ENCODE results near the gene ARL2.
"Not testable (repeated sequence)": the region's sequence is repeated elsewhere in the genome, so short reads cannot be mapped to it uniquely, and the experiment has no call there.

Gene ARL2

GRCh38 chr11:64998690-64999431 lies 15.1 kb upstream of the ARL2 start:
- TF ChIP-seq Cebpa-rat (IDR thresholded peaks at IDR 0.05) = no peak
- Histone ChIP-seq H3K27ac (peak overlapping the region in 3 of 11 experiments; percentile 20 to 69 (median 22); a peak in 1 of 22 replicates), H3K9me3 (replicated peaks in 1 of 11) (no peaks in the 10 kb centered on the region), H3K36me3 (no peaks in the 10 kb centered on the region), H4K20me1 (no peaks in the 10 kb centered on the region), H3K4me2 (peak overlapping the region in 10 of 11 experiments; percentile 39 to 93 (median 54); a peak in 20 of 22 replicates), H3K27me3 (no peaks in the 10 kb centered on the region), H3K4me3 (no peak overlapping the region), H3K9ac (peak overlapping the region in 1 of 11 experiments; percentile 31; a peak in 1 of 22 replicates), H3K4me1 (peaks cover 31 to 42% (median 38%) of the 10 kb centered on the region in 10 experiments)

DNA sequence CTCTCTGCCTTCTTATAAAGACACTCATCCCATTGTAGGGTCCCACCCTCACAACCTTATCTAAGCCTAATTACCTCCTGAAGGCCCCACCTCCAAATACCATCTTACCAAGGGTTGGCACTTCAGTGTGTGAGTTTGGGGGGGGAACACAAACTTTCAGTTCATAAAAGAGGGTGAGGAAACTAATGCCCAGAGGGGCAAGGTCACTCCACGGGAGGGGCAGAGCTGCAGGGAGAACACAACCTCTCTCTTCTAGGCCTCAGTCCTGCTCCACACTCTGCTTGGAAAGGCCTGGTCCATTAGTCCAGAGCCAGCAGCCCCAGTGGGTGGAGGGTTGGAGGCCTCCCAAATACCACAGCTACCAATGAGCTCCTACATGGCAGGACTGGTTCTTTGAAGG lies 14.5 kb upstream of the ARL2 start:
- 0 out of 22 replicates have a peak overlapping the region, but pooled peaks of 1 of the 11 experiments have one; percentile 44 for H3K4me2 ChIP-seq
- H3K4me3 ChIP-seq = no peak overlapping the region
- H4K20me1 ChIP-seq = no peaks in the 10 kb centered on the region
- H3K36me3 ChIP-seq = no peaks in the 10 kb centered on the region
- H3K27ac ChIP-seq = no peak overlapping the region
- H3K9ac ChIP-seq = no peak overlapping the region
- H3K4me1 ChIP-seq = peaks cover 35 to 46% (median 42%) of the 10 kb centered on the region in 10 experiments
- TF ChIP-seq Cebpa-rat (IDR thresholded peaks at IDR 0.05) = no peak
- H3K9me3 ChIP-seq (replicated peaks in 1 of 11) = no peaks in the 10 kb centered on the region
- H3K27me3 ChIP-seq = no peaks in the 10 kb centered on the region

GRCh38 chr11:65002706-65003105 lies 11.3 kb upstream of the ARL2 start:
- Histone ChIP-seq H4K20me1 (no peaks in the 10 kb centered on the region), H3K36me3 (no peaks in the 10 kb centered on the region), H3K4me2 (no peak overlapping the region), H3K27me3 (no peaks in the 10 kb centered on the region), H3K9ac (no peak overlapping the region), H3K27ac (no peak overlapping the region), H3K4me1 (peaks cover 16 to 34% (median 21%) of the 10 kb centered on the region in 10 experiments; a peak in 19 of 20 replicates), H3K9me3 (replicated peaks in 1 of 11) (no peaks in the 10 kb centered on the region), H3K4me3 (no peak overlapping the region)
- TF ChIP-seq Cebpa-rat (IDR thresholded peaks at IDR 0.05) = no peak

GRCh38 chr11:65003282-65003681 lies 10.7 kb upstream of the ARL2 start:
- no peak for TF ChIP-seq Cebpa-rat (IDR thresholded peaks at IDR 0.05)
- Histone ChIP-seq H3K27ac (no peak overlapping the region), H3K4me2 (no peak overlapping the region), H3K9ac (no peak overlapping the region), H3K4me3 (no peak overlapping the region), H3K27me3 (no peaks in the 10 kb centered on the region), H3K36me3 (no peaks in the 10 kb centered on the region), H3K4me1 (peaks cover 12 to 31% (median 16%) of the 10 kb centered on the region in 10 experiments; a peak in 19 of 20 replicates), H4K20me1 (no peaks in the 10 kb centered on the region), H3K9me3 (replicated peaks in 1 of 11) (no peaks in the 10 kb centered on the region)

DNA sequence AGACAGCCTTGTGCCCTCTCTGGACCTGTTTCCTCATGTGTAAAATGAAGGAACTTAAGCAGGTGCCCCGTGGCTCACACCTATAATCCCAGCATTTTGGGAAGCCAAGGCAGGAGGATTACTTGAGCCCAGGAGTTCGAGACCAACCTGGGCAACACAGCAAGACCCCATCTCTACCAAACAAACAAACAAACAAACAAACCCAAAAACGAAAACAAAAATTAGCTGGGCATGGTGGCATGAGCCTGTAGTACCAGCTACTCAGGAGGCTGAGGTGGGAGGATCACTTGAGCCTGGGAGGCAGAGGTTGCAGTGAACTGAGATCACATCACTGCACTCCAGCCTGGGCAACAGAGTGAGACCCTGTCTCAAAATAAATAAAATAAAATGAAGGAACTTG lies 10.0 kb upstream of the ARL2 start:
- H3K4me3 ChIP-seq; H3K9ac ChIP-seq; H3K27me3 ChIP-seq; H3K27ac ChIP-seq; H4K20me1 ChIP-seq; H3K9me3 ChIP-seq (replicated peaks in 1 of 11); H3K36me3 ChIP-seq: not testable (repeated sequence)
- Histone ChIP-seq H3K4me1 (peaks cover 5 to 24% (median 9%) of the 10 kb centered on the region in 10 experiments; a peak in 16 of 20 replicates), H3K4me2 (peak overlapping the region in 3 of 11 experiments; percentile 24 to 38 (median 25); a peak in 4 of 22 replicates)

GRCh38 chr11:65008016-65008415 lies 5.9 kb upstream of the ARL2 start:
- no peak overlapping the region for H3K27ac ChIP-seq
- H3K4me3 ChIP-seq = no peak overlapping the region
- H3K9ac ChIP-seq = 0 out of 22 replicates have a peak overlapping the region, but pooled peaks of 1 of the 11 experiments have one; percentile 1
- no peaks in the 10 kb centered on the region for H3K36me3 ChIP-seq
- H3K4me2 ChIP-seq = no peak overlapping the region
- H3K27me3 ChIP-seq = no peaks in the 10 kb centered on the region
- H3K4me1 ChIP-seq = peaks cover 10 to 30% (median 22%) of the 10 kb centered on the region in 10 experiments
- no peak for TF ChIP-seq Cebpa-rat (IDR thresholded peaks at IDR 0.05)
- no peaks in the 10 kb centered on the region for H3K9me3 ChIP-seq (replicated peaks in 1 of 11)
- no peaks in the 10 kb centered on the region for H4K20me1 ChIP-seq

DNA sequence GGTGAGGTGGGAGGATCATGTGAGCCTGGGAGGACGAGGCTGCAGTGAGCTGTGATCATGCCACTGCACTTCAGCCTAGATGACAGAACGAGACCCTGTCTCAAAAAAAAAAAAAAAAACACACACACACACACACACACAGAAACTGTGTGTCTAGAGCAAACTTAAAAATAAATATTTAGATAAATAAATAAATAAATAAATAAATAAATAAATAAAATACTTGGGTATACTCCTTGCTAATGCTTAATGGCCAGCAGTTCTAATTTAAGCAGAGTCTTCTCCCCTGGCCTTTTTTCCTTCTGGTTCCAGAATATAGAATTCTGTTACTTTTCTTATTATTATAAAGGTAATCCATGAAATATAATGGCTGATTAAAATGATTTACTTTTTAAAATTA lies 5.1 kb upstream of the ARL2 start:
- Histone ChIP-seq H3K9ac (no peak overlapping the region), H3K4me1 (peaks cover 13 to 33% (median 26%) of the 10 kb centered on the region in 10 experiments), H3K4me3 (no peak overlapping the region), H3K36me3 (no peaks in the 10 kb centered on the region), H3K4me2 (no peak overlapping the region), H4K20me1 (no peaks in the 10 kb centered on the region), H3K27me3 (no peaks in the 10 kb centered on the region), H3K27ac (no peak overlapping the region), H3K9me3 (replicated peaks in 1 of 11) (no peaks in the 10 kb centered on the region)
- TF ChIP-seq Cebpa-rat (IDR thresholded peaks at IDR 0.05) = no peak

DNA sequence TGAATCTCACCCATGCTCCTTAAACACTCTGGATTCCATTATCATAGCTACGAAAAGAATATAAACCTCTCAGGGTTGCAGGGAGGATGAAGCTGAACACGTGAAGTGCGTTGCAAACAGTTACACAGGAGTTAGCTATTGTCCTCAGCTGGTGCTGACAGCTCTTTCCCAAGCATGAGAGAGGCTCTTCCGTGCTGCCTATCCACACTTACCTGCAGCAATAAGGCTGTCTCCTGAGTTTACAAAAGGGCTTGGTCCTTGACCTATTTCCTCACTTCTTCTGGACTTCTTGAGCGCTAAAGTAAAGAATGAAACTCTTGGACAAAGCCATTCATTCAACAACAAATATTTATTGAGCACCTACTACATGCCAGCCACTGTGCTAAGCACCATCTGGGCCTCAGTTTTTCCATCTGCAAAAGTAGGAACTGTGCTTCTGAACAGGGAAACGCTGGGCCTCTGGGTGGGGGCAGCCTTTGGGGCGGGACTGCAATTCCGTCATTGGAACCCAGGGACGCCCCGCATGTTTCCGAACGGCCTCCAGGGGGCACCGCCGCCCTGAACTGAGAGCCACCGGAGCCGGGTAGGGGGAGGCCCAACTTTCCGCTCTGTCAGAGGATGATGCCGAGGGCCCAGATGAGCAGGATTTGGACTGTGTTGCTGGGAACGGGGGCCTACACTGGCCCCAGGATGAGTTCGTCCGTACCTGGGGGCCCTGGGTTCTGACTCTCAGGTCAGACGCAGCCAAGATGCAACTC lies 651 bp upstream of the ARL2 start:
- H3K36me3 ChIP-seq = peaks cover 3 to 12% (median 9%) of the 10 kb centered on the region in 11 experiments; a peak in 21 of 22 replicates
- H3K4me1 ChIP-seq = peaks cover 35 to 53% (median 48%) of the 10 kb centered on the region in 10 experiments
- H3K9me3 ChIP-seq (replicated peaks in 1 of 11) = no peaks in the 10 kb centered on the region
- peak overlapping the region; percentile 88 to 94 (median 91) for H3K9ac ChIP-seq
- peak overlapping the region; percentile 64 to 89 (median 79) for H3K4me3 ChIP-seq
- peak overlapping the region; percentile 78 to 94 (median 84) for H3K4me2 ChIP-seq
- no peak for TF ChIP-seq Cebpa-rat (IDR thresholded peaks at IDR 0.05)
- peak overlapping the region; percentile 84 to 97 (median 95) for H3K27ac ChIP-seq
- no peaks in the 10 kb centered on the region for H4K20me1 ChIP-seq
- no peaks in the 10 kb centered on the region for H3K27me3 ChIP-seq

GRCh38 chr11:65014726-65015227 lies 817 bp downstream of the ARL2 start:
- peak overlapping the region; percentile 78 to 94 (median 84) for H3K4me2 ChIP-seq
- H3K9ac ChIP-seq = peak overlapping the region; percentile 88 to 94 (median 91)
- peaks cover 35 to 53% (median 48%) of the 10 kb centered on the region in 10 experiments for H3K4me1 ChIP-seq
- H3K27ac ChIP-seq = peak overlapping the region; percentile 84 to 97 (median 95)
- peak overlapping the region; percentile 64 to 89 (median 79) for H3K4me3 ChIP-seq
- peaks cover 13 to 26% (median 20%) of the 10 kb centered on the region in 11 experiments; a peak in 21 of 22 replicates for H3K36me3 ChIP-seq
- no peaks in the 10 kb centered on the region for H3K27me3 ChIP-seq
- no peak for TF ChIP-seq Cebpa-rat (IDR thresholded peaks at IDR 0.05)
- H3K9me3 ChIP-seq (replicated peaks in 1 of 11) = no peaks in the 10 kb centered on the region
- H4K20me1 ChIP-seq = no peaks in the 10 kb centered on the region
